K562 (cell line): ENCODE measurements around the gene TNIK. TPM values are rescaled to one million over a fixed set of nuclear protein-coding genes. Genes with fewer than 3 reads are reported as not detected.

Experiments used
- ATAC-seq: fragments of 200-7000 bp; cut with Tn5 transposase; 3 replicates; pipeline ENCODE4 v1.9.1; 2020; ENCODE audit warnings: moderate library complexity
- BruUV-seq: library from RNA; stranded (reverse); fragments of 400-500 nt; replicated peaks from 2 replicates; lab custom pipeline; 2021; lab: Mats Ljungman, UMichigan
- CTCF ChIA-PET: fragments of 300-600 bp; formaldehyde crosslinking; extraction: SDS; loops from one replicate; lab custom pipeline; 2021; ENCODE audit warnings: low intra/inter-chr PET ratio; lab: Yijun Ruan, JAX
- POLR2A ChIA-PET: fragments of 300-600, 350-650 bp; sonication (Branson Sonifier 250); formaldehyde crosslinking; extraction: SDS; loops from one replicate; lab custom pipeline; 2021; ENCODE audit warnings: antibody characterized with exemption, inconsistent platforms; lab: Yijun Ruan, JAX
- DNase-seq, 4 experiments: peaks; one replicate each; pipeline versions ENCODE4 v3.0.0 to v3.0.0-alpha.2; 2011 to 2018; ENCODE audit warnings: low spot score in 3 of 4, mixed read lengths in 3 of 4; ENCODE audit errors: extremely low read depth in 1 of 4
- FAIRE-seq: peaks from 2 replicates; lab custom pipeline; 2011; peaks lifted over from hg19 to GRCh38; lab: Jason Lieb, UNC
- H2AFZ ChIP-seq: 2 replicates; pipeline ENCODE4 v1.6.0; 2011; ENCODE audit warnings: low read depth, low read length, control low read depth, inconsistent platforms
- H3K27ac ChIP-seq: fragments of 200-600 bp; 3 replicates; pipeline ENCODE4 v1.8.0; 2011; ENCODE audit warnings: low read depth, mild to moderate bottlenecking, control low read depth, inconsistent platforms, low read length, moderate library complexity, mixed read lengths; ENCODE audit errors: extremely low read depth
- H3K27me3 ChIP-seq, 2 experiments: fragments of 300-600 bp in 1 of 2; 2 replicates in 1 of 2; 3 replicates in 1 of 2; pipeline versions ENCODE4 v1.6.0 to v1.8.0; 2011; ENCODE audit warnings: inconsistent platforms in 2 of 2, low read length in 2 of 2, mild to moderate bottlenecking in 1 of 2, mixed read lengths in 1 of 2, moderate library complexity in 1 of 2; ENCODE audit not compliant: control insufficient read depth in 2 of 2, insufficient read depth in 2 of 2
- H3K36me3 ChIP-seq: fragments of 300-600 bp; 3 replicates; pipeline ENCODE4 v1.8.0; 2011; ENCODE audit warnings: mild to moderate bottlenecking, low read length, inconsistent platforms; ENCODE audit not compliant: control insufficient read depth, insufficient read depth
- H3K4me1 ChIP-seq, 2 experiments: fragments of 200-600 bp in 1 of 2; replicated peaks in 1 of 2; 2 replicates in 1 of 2; 3 replicates in 1 of 2; pipeline versions ENCODE4 v1.5.1 to v1.8.0; 2011; ENCODE audit warnings: inconsistent platforms in 2 of 2, low read length in 2 of 2, mild to moderate bottlenecking in 1 of 2, mixed read lengths in 1 of 2, moderate library complexity in 1 of 2; ENCODE audit not compliant: control insufficient read depth in 2 of 2, insufficient read depth in 2 of 2
- H3K4me2 ChIP-seq: 2 replicates; pipeline ENCODE4 v1.6.1; 2011; ENCODE audit warnings: low read length, control low read depth, inconsistent platforms, mixed read lengths; ENCODE audit not compliant: insufficient read depth
- H3K4me3 ChIP-seq: fragments of 200-600 bp; sonication (generic), shearing (Covaris generic); 2 replicates; pipeline ENCODE4 v1.5.1; 2016; ENCODE audit warnings: control low read depth, inconsistent platforms
- H3K79me2 ChIP-seq: fragments of 200-600 bp; 3 replicates; pipeline ENCODE4 v1.8.0; 2011; ENCODE audit warnings: low read length, inconsistent platforms; ENCODE audit not compliant: control insufficient read depth, insufficient read depth
- H3K9ac ChIP-seq, 2 experiments: 2 replicates each; pipeline versions ENCODE4 v1.6.0 to v1.6.1; 2011; ENCODE audit warnings: low read depth in 2 of 2, low read length in 2 of 2, control low read depth in 1 of 2, inconsistent platforms in 1 of 2, mild to moderate bottlenecking in 1 of 2, mixed read lengths in 1 of 2; ENCODE audit not compliant: insufficient read depth in 1 of 2
- H3K9me1 ChIP-seq: one replicate; pipeline ENCODE4 v1.6.0; 2011; ENCODE audit warnings: inconsistent platforms, mild to moderate bottlenecking, low read length, moderate library complexity; ENCODE audit not compliant: control insufficient read depth, insufficient read depth
- H3K9me3 ChIP-seq: replicated peaks from 2 replicates; pipeline ENCODE4 v1.5.1; 2011; ENCODE audit warnings: low read depth, low read length, inconsistent platforms; ENCODE audit not compliant: control insufficient read depth, insufficient read depth
- H4K20me1 ChIP-seq: replicated peaks from 2 replicates; pipeline ENCODE4 v1.6.1; 2011; ENCODE audit warnings: low read length, inconsistent platforms, mixed read lengths; ENCODE audit not compliant: control insufficient read depth, insufficient read depth
- EZH2 ChIP-seq: IDR thresholded peaks from 2 replicates; pipeline ENCODE4 v1.6.1; 2012; ENCODE audit warnings: low read depth, mild to moderate bottlenecking, inconsistent platforms, low read length, borderline replicate concordance
- FOSL1 ChIP-seq: fragments of 200-800 bp; sonication (Bioruptor generic); conservative IDR thresholded peaks from 2 replicates; pipeline ENCODE4 v1.6.1; 2016; ENCODE audit warnings: missing genetic modification characterization, missing compliant biosample characterization
- FOXM1 ChIP-seq, 2 experiments: fragments of 450-650 bp in 1 of 2; sonication (generic) in 1 of 2; formaldehyde crosslinking in 1 of 2; IDR thresholded peaks; 2 replicates each; pipeline versions ENCODE4 v1.6.1 to v1.9.0; 2017 to 2022; ENCODE audit warnings: low read depth in 2 of 2, mild to moderate bottlenecking in 2 of 2, missing genetic modification reagents in 1 of 2, moderate library complexity in 1 of 2
- HSF4 ChIP-seq: fragments of 250-450 bp; sonication (Bioruptor Pico); IDR thresholded peaks from 2 replicates; pipeline ENCODE4 v2.1.2; 2022; ENCODE audit warnings: mild to moderate bottlenecking, moderate library complexity, borderline replicate concordance
- MXI1 ChIP-seq: IDR thresholded peaks from 2 replicates; pipeline ENCODE4 v1.6.1; 2011; ENCODE audit warnings: low read depth, mild to moderate bottlenecking, improper control_type of control experiment, low read length
- NUFIP1 ChIP-seq: fragments of 450-650 bp; IDR thresholded peaks from 2 replicates; pipeline ENCODE4 v1.6.1; 2018; ENCODE audit not compliant: partially characterized antibody
- RBFOX2 ChIP-seq: fragments of 200-400 bp; formaldehyde crosslinking; IDR thresholded peaks from 2 replicates; pipeline ENCODE4 v1.6.1; 2017; ENCODE audit warnings: low read depth, mild to moderate bottlenecking, low read length, moderate library complexity
- RERE ChIP-seq: sonication (generic); formaldehyde crosslinking; IDR thresholded peaks from 2 replicates; pipeline ENCODE4 v1.8.0; 2023; ENCODE audit warnings: missing genetic modification reagents, mild to moderate bottlenecking, borderline replicate concordance
- SMAD3 ChIP-seq: fragments of 450-650 bp; formaldehyde crosslinking; conservative IDR thresholded peaks from 2 replicates; pipeline ENCODE4 v1.4.0; 2020; ENCODE audit warnings: mild to moderate bottlenecking
- THRA ChIP-seq: fragments of 450-650 bp; IDR thresholded peaks from 2 replicates; pipeline ENCODE4 v1.6.1; 2017; ENCODE audit warnings: mild to moderate bottlenecking, moderate library complexity
- THRB ChIP-seq: fragments of 450-650 bp; formaldehyde crosslinking; conservative IDR thresholded peaks from 2 replicates; pipeline ENCODE4 v1.4.0; 2022; ENCODE audit warnings: mild to moderate bottlenecking, missing genetic modification characterization
- ZNF133 ChIP-seq: fragments of 250-450 bp; sonication (Bioruptor Pico); IDR thresholded peaks from 2 replicates; pipeline ENCODE4 v1.4.0; 2020; ENCODE audit warnings: mild to moderate bottlenecking
- ZNF282 ChIP-seq: sonication (generic); formaldehyde crosslinking; IDR thresholded peaks from 2 replicates; pipeline ENCODE4 v1.8.1; 2023; ENCODE audit warnings: missing genetic modification reagents
- ZNF324 ChIP-seq: fragments of 250-450 bp; sonication (Bioruptor Pico); IDR thresholded peaks from 2 replicates; pipeline ENCODE4 v1.4.0; 2020; ENCODE audit warnings: mild to moderate bottlenecking
- ZNF57 ChIP-seq: fragments of 450-650 bp; formaldehyde crosslinking; IDR thresholded peaks from 2 replicates; pipeline ENCODE4 v1.4.0; 2020; ENCODE audit warnings: mild to moderate bottlenecking, moderate library complexity
- ZNF696 ChIP-seq: fragments of 250-450 bp; sonication (Bioruptor Pico); conservative IDR thresholded peaks from 2 replicates; pipeline ENCODE4 v1.4.0; 2020; ENCODE audit warnings: mild to moderate bottlenecking, moderate library complexity
- WGBS: fragments of 100-300 bp; shearing (Covaris generic); methylation state at CpG from one replicate; pipeline ENCODE4 v1.1.6; 2016; ENCODE audit warnings: low coverage, mixed read lengths; ENCODE audit not compliant: insufficient coverage; ENCODE audit errors: missing lambda C conversion rate; 5-methylcytosine and 5-hydroxymethylcytosine counted together
- in situ Hi-C: fragments of 300-500 bp; cut with MboI; formaldehyde crosslinking; loops from 4 replicates; pipeline ENCODE4 v1.15.0; 2018; ENCODE audit warnings: inconsistent platforms, mixed read lengths
- intact Hi-C: fragments of 100-400 bp; cut with micrococcal nuclease; formaldehyde crosslinking; loops from 2 replicates; pipeline ENCODE4 v1.14.2; 2022
- polyA plus RNA-seq, 8 experiments: library from polyadenylated mRNA; depleted of rRNA in 4 of 8; stranded (reverse) in 5 of 8; unstranded in 3 of 8; fragments of >200 nt; fragmentation: Nextera tagmentation in 2 of 8; fragmentation: Illumina TruSeq in 1 of 8; extraction: Ambion mirVana in 2 of 8; extraction: Trizol in 1 of 8; gene quantifications; 2 replicates each; pipeline versions ENCODE4 v1.2.1 to v1.2.3, GENCODE V29; 2011 to 2014; ENCODE audit warnings: inconsistent platforms in 1 of 8, missing spikeins in 1 of 8
- total RNA-seq, 7 experiments: library from RNA; depleted of rRNA in 6 of 7; stranded (reverse); fragments of >200 nt in 6 of 7; fragmentation: Illumina TruSeq in 2 of 7; extraction: Trizol in 2 of 7; gene quantifications; 2 replicates each; pipeline versions ENCODE4 v1.2.1 to v1.2.3, GENCODE V29; 2011 to 2021; ENCODE audit warnings: low replicate concordance in 1 of 7

TNIK gene
- total and polyA plus RNA-seq, 9 of the 15 experiments (the other 6 are each of a cell fraction or from before 2014, with no cell fraction given): 6.6 to 39.0 (median 24.7) TPM

GRCh38 chr3:171314341-171314740 is 145.9 kb downstream of the TNIK start:
- CTCF ChIA-PET: no interaction called here
- POLR2A ChIA-PET: no interaction called here
- DNase-seq (no peak), ATAC-seq (no peak), FAIRE-seq (no peak)
- Histone ChIP-seq H2AFZ (no peak overlapping the region), H3K4me2 (no peak overlapping the region), H4K20me1 (no peaks in the 10 kb centered on the region), H3K9ac (no peak overlapping the region), H3K27ac (no peak overlapping the region), H3K79me2 (peaks cover 10% of the 10 kb centered on the region; the same call in 1 of the 3 replicates), H3K4me3 (no peak overlapping the region), H3K9me3 (no peaks in the 10 kb centered on the region; the same call in 1 of the 2 replicates), H3K27me3 (no peaks in the 10 kb centered on the region), H3K9me1 (no peaks in the 10 kb centered on the region), H3K36me3 (no peaks in the 10 kb centered on the region; the same call in 2 of the 3 replicates), H3K4me1 (peaks cover 4 to 11% of the 10 kb centered on the region in 2 experiments; a peak in 2 of 5 replicates)
- in situ Hi-C loops: no loop called here
- intact Hi-C loops: no loop called here
- no peak for TF ChIP-seq THRA
- TF ChIP-seq ZNF324: no peak
- no peak for TF ChIP-seq EZH2
- TF ChIP-seq RERE (CRISPR knock-in tag): no peak
- no peak for TF ChIP-seq NUFIP1
- TF ChIP-seq MXI1: no peak
- no peak for TF ChIP-seq RBFOX2
- no peak for TF ChIP-seq ZNF57
- no peak for TF ChIP-seq HSF4
- no peak for TF ChIP-seq ZNF133 (CRISPR knock-in tag)
- TF ChIP-seq FOSL1: no peak
- no peak for TF ChIP-seq FOXM1 (IDR thresholded peaks at IDR 0.05; ENCODE audit: low read depth)
- no peak for TF ChIP-seq FOXM1 (CRISPR knock-in tag; IDR thresholded peaks at IDR 0.05; ENCODE audit: low read depth)
- no peak for TF ChIP-seq ZNF696
- TF ChIP-seq THRB (CRISPR knock-in tag): no peak
- no peak for TF ChIP-seq SMAD3 (CRISPR knock-in tag)
- no peak for TF ChIP-seq ZNF282 (CRISPR knock-in tag)
- no TSS peak for BruUV-seq
- 76% methylated on average over 3 of the region's 3 CpGs for WGBS
